K562 (cell line): ENCODE results near the gene RMP24.

Experiments used
- ATAC-seq: fragments of 200-7000 bp; cut with Tn5 transposase; 3 replicates; pipeline ENCODE4 v1.9.1; 2020; ENCODE audit warnings: moderate library complexity
- BruUV-seq: library from RNA; stranded (reverse); fragments of 400-500 nt; replicated peaks from 2 replicates; lab custom pipeline; 2021; lab: Mats Ljungman, UMichigan
- CTCF ChIA-PET: fragments of 300-600 bp; formaldehyde crosslinking; extraction: SDS; loops from one replicate; lab custom pipeline; 2021; ENCODE audit warnings: low intra/inter-chr PET ratio; lab: Yijun Ruan, JAX
- POLR2A ChIA-PET: fragments of 300-600, 350-650 bp; sonication (Branson Sonifier 250); formaldehyde crosslinking; extraction: SDS; loops from one replicate; lab custom pipeline; 2021; ENCODE audit warnings: antibody characterized with exemption, inconsistent platforms; lab: Yijun Ruan, JAX
- DNase-seq, 4 experiments: peaks; one replicate each; pipeline versions ENCODE4 v3.0.0 to v3.0.0-alpha.2; 2011 to 2018; ENCODE audit warnings: low spot score in 3 of 4, mixed read lengths in 3 of 4; ENCODE audit errors: extremely low read depth in 1 of 4
- FAIRE-seq: peaks from 2 replicates; lab custom pipeline; 2011; peaks lifted over from hg19 to GRCh38; lab: Jason Lieb, UNC
- H2AFZ ChIP-seq: 2 replicates; pipeline ENCODE4 v1.6.0; 2011; ENCODE audit warnings: low read depth, low read length, control low read depth, inconsistent platforms
- H3K27ac ChIP-seq: fragments of 200-600 bp; 3 replicates; pipeline ENCODE4 v1.8.0; 2011; ENCODE audit warnings: low read depth, mild to moderate bottlenecking, control low read depth, inconsistent platforms, low read length, moderate library complexity, mixed read lengths; ENCODE audit errors: extremely low read depth
- H3K27me3 ChIP-seq, 2 experiments: fragments of 300-600 bp in 1 of 2; 2 replicates in 1 of 2; 3 replicates in 1 of 2; pipeline versions ENCODE4 v1.6.0 to v1.8.0; 2011; ENCODE audit warnings: inconsistent platforms in 2 of 2, low read length in 2 of 2, mild to moderate bottlenecking in 1 of 2, mixed read lengths in 1 of 2, moderate library complexity in 1 of 2; ENCODE audit not compliant: control insufficient read depth in 2 of 2, insufficient read depth in 2 of 2
- H3K36me3 ChIP-seq: fragments of 300-600 bp; 3 replicates; pipeline ENCODE4 v1.8.0; 2011; ENCODE audit warnings: mild to moderate bottlenecking, low read length, inconsistent platforms; ENCODE audit not compliant: control insufficient read depth, insufficient read depth
- H3K4me1 ChIP-seq, 2 experiments: fragments of 200-600 bp in 1 of 2; replicated peaks in 1 of 2; 2 replicates in 1 of 2; 3 replicates in 1 of 2; pipeline versions ENCODE4 v1.5.1 to v1.8.0; 2011; ENCODE audit warnings: inconsistent platforms in 2 of 2, low read length in 2 of 2, mild to moderate bottlenecking in 1 of 2, mixed read lengths in 1 of 2, moderate library complexity in 1 of 2; ENCODE audit not compliant: control insufficient read depth in 2 of 2, insufficient read depth in 2 of 2
- H3K4me2 ChIP-seq: 2 replicates; pipeline ENCODE4 v1.6.1; 2011; ENCODE audit warnings: low read length, control low read depth, inconsistent platforms, mixed read lengths; ENCODE audit not compliant: insufficient read depth
- H3K4me3 ChIP-seq: fragments of 200-600 bp; sonication (generic), shearing (Covaris generic); 2 replicates; pipeline ENCODE4 v1.5.1; 2016; ENCODE audit warnings: control low read depth, inconsistent platforms
- H3K79me2 ChIP-seq: fragments of 200-600 bp; 3 replicates; pipeline ENCODE4 v1.8.0; 2011; ENCODE audit warnings: low read length, inconsistent platforms; ENCODE audit not compliant: control insufficient read depth, insufficient read depth
- H3K9ac ChIP-seq, 2 experiments: 2 replicates each; pipeline versions ENCODE4 v1.6.0 to v1.6.1; 2011; ENCODE audit warnings: low read depth in 2 of 2, low read length in 2 of 2, control low read depth in 1 of 2, inconsistent platforms in 1 of 2, mild to moderate bottlenecking in 1 of 2, mixed read lengths in 1 of 2; ENCODE audit not compliant: insufficient read depth in 1 of 2
- H3K9me1 ChIP-seq: one replicate; pipeline ENCODE4 v1.6.0; 2011; ENCODE audit warnings: inconsistent platforms, mild to moderate bottlenecking, low read length, moderate library complexity; ENCODE audit not compliant: control insufficient read depth, insufficient read depth
- H3K9me3 ChIP-seq: replicated peaks from 2 replicates; pipeline ENCODE4 v1.5.1; 2011; ENCODE audit warnings: low read depth, low read length, inconsistent platforms; ENCODE audit not compliant: control insufficient read depth, insufficient read depth
- H4K20me1 ChIP-seq: replicated peaks from 2 replicates; pipeline ENCODE4 v1.6.1; 2011; ENCODE audit warnings: low read length, inconsistent platforms, mixed read lengths; ENCODE audit not compliant: control insufficient read depth, insufficient read depth
- EP400 ChIP-seq: fragments of 450-650 bp; IDR thresholded peaks from 2 replicates; pipeline ENCODE4 v1.6.1; 2017; ENCODE audit warnings: antibody characterized with exemption, mild to moderate bottlenecking, moderate library complexity
- FOXA1 ChIP-seq: fragments of 450-650 bp; IDR thresholded peaks from 2 replicates; pipeline ENCODE4 v1.6.1; 2016; ENCODE audit warnings: mild to moderate bottlenecking, borderline replicate concordance
- HDGF ChIP-seq: fragments of 450-650 bp; IDR thresholded peaks from 2 replicates; pipeline ENCODE4 v1.6.1; 2016
- RAD51 ChIP-seq: fragments of 450-650 bp; IDR thresholded peaks from 2 replicates; pipeline ENCODE4 v1.7.1; 2016; ENCODE audit warnings: low read depth, mild to moderate bottlenecking, borderline replicate concordance
- SRSF7 ChIP-seq: fragments of 200-400 bp; formaldehyde crosslinking; optimal IDR thresholded peaks from 2 replicates; pipeline ENCODE3; 2017; ENCODE audit warnings: mild to moderate bottlenecking, low read depth, low read length
- ZFP36 ChIP-seq: fragments of 150-350 bp; IDR thresholded peaks from 2 replicates; pipeline ENCODE4 v1.6.1; 2018; ENCODE audit warnings: low read length, low read depth; ENCODE audit not compliant: partially characterized antibody
- ZNF121 ChIP-seq: sonication (generic); formaldehyde crosslinking; conservative IDR thresholded peaks from 2 replicates; pipeline ENCODE4 v1.8.0; 2022; ENCODE audit warnings: missing genetic modification reagents
- ZNF239 ChIP-seq: fragments of 250-450 bp; sonication (Bioruptor Pico); IDR thresholded peaks from 2 replicates; pipeline ENCODE4 v1.4.0; 2020; ENCODE audit warnings: mild to moderate bottlenecking
- ZNF436 ChIP-seq: fragments of 250-450, 450-650 bp; sonication (Bioruptor Pico); formaldehyde crosslinking; IDR thresholded peaks from 2 replicates; pipeline ENCODE4 v1.7.0; 2020; ENCODE audit warnings: mild to moderate bottlenecking
- ZNF668 ChIP-seq: fragments of 250-450 bp; sonication (Bioruptor Pico); IDR thresholded peaks from 2 replicates; pipeline ENCODE4 v1.8.0; 2022; ENCODE audit warnings: mild to moderate bottlenecking, inconsistent platforms
- WGBS: fragments of 100-300 bp; shearing (Covaris generic); methylation state at CpG from one replicate; pipeline ENCODE4 v1.1.6; 2016; ENCODE audit warnings: low coverage, mixed read lengths; ENCODE audit not compliant: insufficient coverage; ENCODE audit errors: missing lambda C conversion rate; 5-methylcytosine and 5-hydroxymethylcytosine counted together
- in situ Hi-C: fragments of 300-500 bp; cut with MboI; formaldehyde crosslinking; loops from 4 replicates; pipeline ENCODE4 v1.15.0; 2018; ENCODE audit warnings: inconsistent platforms, mixed read lengths
- intact Hi-C: fragments of 100-400 bp; cut with micrococcal nuclease; formaldehyde crosslinking; loops from 2 replicates; pipeline ENCODE4 v1.14.2; 2022
- TF ChIP-seq, protein P1 (sequence below): fragments of 250-450 bp; sonication (Bioruptor Pico); IDR thresholded peaks from 2 replicates; pipeline ENCODE4 v1.8.0; 2021; ENCODE audit warnings: moderate library complexity, mild to moderate bottlenecking, inconsistent platforms
- TF ChIP-seq, protein P2 (sequence below): IDR thresholded peaks from 2 replicates; pipeline ENCODE4 v1.6.1; 2014; ENCODE audit warnings: antibody characterized with exemption

The RMP24 gene

DNA sequence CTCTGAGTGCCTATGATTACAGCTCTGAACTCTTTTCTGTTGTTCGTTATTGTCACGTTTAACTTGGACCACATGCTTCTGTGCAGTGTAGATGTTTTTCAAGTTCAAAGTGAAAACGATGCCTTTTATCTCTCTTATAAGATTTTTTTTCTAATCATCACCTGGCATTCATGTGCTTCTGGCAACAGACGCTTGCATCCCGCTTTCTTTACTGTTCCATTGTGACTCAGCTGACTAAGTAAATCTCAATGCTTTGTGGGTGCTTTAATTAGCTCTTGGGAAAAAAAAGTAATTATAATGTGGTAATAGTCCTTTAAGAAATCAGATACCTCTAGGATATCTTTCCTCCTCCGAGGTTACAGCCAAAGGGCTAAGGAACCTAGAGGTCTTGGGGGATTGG lies 31.2 kb upstream of the RMP24 start:
- Histone ChIP-seq H3K4me2 (no peak overlapping the region), H3K9ac (no peak overlapping the region), H4K20me1 (no peaks in the 10 kb centered on the region), H3K36me3 (no peaks in the 10 kb centered on the region), H3K27ac (no peak overlapping the region), H3K79me2 (no peaks in the 10 kb centered on the region), H3K4me1 (no peaks in the 10 kb centered on the region; a peak in 1 of 5 replicates), H3K27me3 (peaks cover 0 to 5% of the 10 kb centered on the region in 2 experiments; a peak in 3 of 5 replicates), H3K9me1 (no peaks in the 10 kb centered on the region), H3K4me3 (no peak overlapping the region), H2AFZ (no peak overlapping the region), H3K9me3 (no peaks in the 10 kb centered on the region)
- TF ChIP-seq, protein P1, sequence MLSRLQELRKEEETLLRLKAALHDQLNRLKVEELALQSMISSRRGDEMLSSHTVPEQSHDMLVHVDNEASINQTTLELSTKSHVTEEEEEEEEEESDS (CRISPR knock-in tag) = no peak
- no peak for TF ChIP-seq ZNF436 (CRISPR knock-in tag)
- TF ChIP-seq ZFP36 = no peak
- TF ChIP-seq RAD51 = no peak
- no peak for TF ChIP-seq HDGF
- no peak for TF ChIP-seq EP400
- TF ChIP-seq, protein P2, sequence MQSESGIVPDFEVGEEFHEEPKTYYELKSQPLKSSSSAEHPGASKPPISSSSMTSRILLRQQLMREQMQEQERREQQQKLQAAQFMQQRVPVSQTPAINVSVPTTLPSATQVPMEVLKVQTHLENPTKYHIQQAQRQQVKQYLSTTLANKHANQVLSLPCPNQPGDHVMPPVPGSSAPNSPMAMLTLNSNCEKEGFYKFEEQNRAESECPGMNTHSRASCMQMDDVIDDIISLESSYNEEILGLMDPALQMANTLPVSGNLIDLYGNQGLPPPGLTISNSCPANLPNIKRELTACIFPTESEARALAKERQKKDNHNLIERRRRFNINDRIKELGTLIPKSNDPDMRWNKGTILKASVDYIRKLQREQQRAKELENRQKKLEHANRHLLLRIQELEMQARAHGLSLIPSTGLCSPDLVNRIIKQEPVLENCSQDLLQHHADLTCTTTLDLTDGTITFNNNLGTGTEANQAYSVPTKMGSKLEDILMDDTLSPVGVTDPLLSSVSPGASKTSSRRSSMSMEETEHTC = no peak
- TF ChIP-seq FOXA1 = no peak
- TF ChIP-seq SRSF7 = no peak
- TF ChIP-seq ZNF239 (CRISPR knock-in tag) = no peak
- TF ChIP-seq ZNF121 (CRISPR knock-in tag) = no peak
- TF ChIP-seq ZNF668 (CRISPR knock-in tag) = no peak
- no peak for DNase-seq
- 0% methylated on average over 6 of the region's 6 CpGs for WGBS
- in situ Hi-C loops = no loop called here
- ChIA-PET POLR2A (interaction anchor here (0.7 to 1.7 kb wide), 2 partner anchors 19 to 31 kb away, joined by 3 to 5 read pairs; partner anchors contain the start of gene RMP24), CTCF (no interaction called here)
- FAIRE-seq = no peak
- ATAC-seq = no peak
- BruUV-seq = no TSS peak
- intact Hi-C loops = no loop called here
